IMR-90 (cell line): ENCODE measurements around the gene RSBN1. TPM values are rescaled to one million over a fixed set of nuclear protein-coding genes. Genes with fewer than 3 reads are reported as not detected.

Experiments
- ATAC-seq: fragments of 200-7000 bp; cut with Tn5 transposase; 2 replicates; pipeline ENCODE4 v1.9.1; 2020; ENCODE audit warnings: low read depth, mild to moderate bottlenecking, moderate library complexity
- BruUV-seq: library from RNA; stranded (reverse); fragments of 400-500 nt; replicated peaks from 2 replicates; lab custom pipeline; 2021; lab: Mats Ljungman, UMichigan
- CTCF ChIA-PET: fragments of 300-600 bp; formaldehyde crosslinking; extraction: SDS; loops from one replicate; lab custom pipeline; 2021; ENCODE audit warnings: antibody characterized with exemption; lab: Yijun Ruan, JAX
- POLR2A ChIA-PET: fragments of 300-600 bp; sonication (Branson Sonifier 250); formaldehyde crosslinking; loops from one replicate; lab custom pipeline; 2022; ENCODE audit warnings: antibody characterized with exemption; ENCODE audit not compliant: unreplicated experiment; lab: Charles Lee
- DNase-seq: peaks from one replicate; pipeline ENCODE4 v3.0.0; 2013
- H2AFZ ChIP-seq: replicated peaks from 2 replicates; pipeline ENCODE3; 2013; ENCODE audit warnings: low read length, mild to moderate bottlenecking; ENCODE audit not compliant: poor library complexity
- H2AK5ac ChIP-seq: 2 replicates; pipeline ENCODE4 v1.6.1; 2013; ENCODE audit warnings: low read depth, low read length, inconsistent platforms
- H2AK9ac ChIP-seq: replicated peaks from 2 replicates; pipeline ENCODE3; 2013; ENCODE audit warnings: mild to moderate bottlenecking, low read depth, low read length, moderate library complexity; ENCODE audit not compliant: poor library complexity
- H2BK120ac ChIP-seq: 2 replicates; pipeline ENCODE4 v1.6.1; 2013; ENCODE audit warnings: low read depth, low read length, inconsistent platforms
- H2BK15ac ChIP-seq: 3 replicates; pipeline ENCODE4 v1.6.1; 2013; ENCODE audit warnings: low read depth, low read length, inconsistent platforms
- H2BK20ac ChIP-seq: 2 replicates; pipeline ENCODE4 v1.6.1; 2013; ENCODE audit warnings: low read depth, mild to moderate bottlenecking, inconsistent platforms, low read length, moderate library complexity
- H2BK5ac ChIP-seq: 2 replicates; pipeline ENCODE4 v1.6.1; 2013; ENCODE audit warnings: mild to moderate bottlenecking, low read depth, low read length, inconsistent platforms; ENCODE audit not compliant: poor library complexity, severe bottlenecking
- H3K14ac ChIP-seq: replicated peaks from 2 replicates; pipeline ENCODE4 v1.6.1; 2013; ENCODE audit warnings: low read depth, low read length, inconsistent platforms
- H3K18ac ChIP-seq: 2 replicates; pipeline ENCODE4 v1.6.1; 2013; ENCODE audit warnings: low read depth, low read length, control low read depth
- H3K23ac ChIP-seq: 2 replicates; pipeline ENCODE4 v1.6.1; 2013; ENCODE audit warnings: low read depth, low read length, inconsistent platforms
- H3K27ac ChIP-seq: 2 replicates; pipeline ENCODE4 v1.5.1; 2013; ENCODE audit warnings: mild to moderate bottlenecking, control low read depth, low read length; ENCODE audit not compliant: insufficient read depth
- H3K27me3 ChIP-seq: 2 replicates; pipeline ENCODE4 v1.6.1; 2013; ENCODE audit warnings: low read length; ENCODE audit not compliant: control insufficient read depth, insufficient read depth
- H3K36me3 ChIP-seq: 2 replicates; pipeline ENCODE4 v1.6.1; 2013; ENCODE audit warnings: low read length, mixed read lengths; ENCODE audit not compliant: control insufficient read depth, insufficient read depth
- H3K4ac ChIP-seq: 2 replicates; pipeline ENCODE4 v1.6.1; 2013; ENCODE audit warnings: low read depth, low read length, inconsistent platforms
- H3K4me1 ChIP-seq: 2 replicates; pipeline ENCODE4 v1.6.1; 2013; ENCODE audit warnings: low read length, mixed read lengths; ENCODE audit not compliant: control insufficient read depth, insufficient read depth
- H3K4me2 ChIP-seq: 2 replicates; pipeline ENCODE4 v1.6.1; 2013; ENCODE audit warnings: low read depth, mild to moderate bottlenecking, control low read depth, low read length, moderate library complexity
- H3K4me3 ChIP-seq: 2 replicates; pipeline ENCODE4 v1.5.1; 2013; ENCODE audit warnings: low read depth, mild to moderate bottlenecking, control low read depth, low read length, moderate library complexity; ENCODE audit not compliant: insufficient read depth
- H3K56ac ChIP-seq: 2 replicates; pipeline ENCODE4 v1.6.1; 2013; ENCODE audit warnings: low read length, inconsistent platforms; ENCODE audit not compliant: insufficient read depth; ENCODE audit errors: extremely low read depth
- H3K79me1 ChIP-seq, 2 experiments: 2 replicates each; pipeline ENCODE4 v1.6.1; 2013; ENCODE audit warnings: low read length in 2 of 2, inconsistent platforms in 1 of 2, low read depth in 1 of 2
- H3K9ac ChIP-seq: 2 replicates; pipeline ENCODE4 v1.6.1; 2013; ENCODE audit warnings: low read depth, low read length, control low read depth
- H3K9me1 ChIP-seq: 2 replicates; pipeline ENCODE4 v1.6.1; 2013; ENCODE audit warnings: low read length, inconsistent platforms; ENCODE audit not compliant: insufficient read depth
- H3K9me3 ChIP-seq: 2 replicates; pipeline ENCODE4 v1.6.1; 2013; ENCODE audit warnings: low read length; ENCODE audit not compliant: control insufficient read depth, insufficient read depth
- H4K20me1 ChIP-seq: 2 replicates; pipeline ENCODE4 v1.6.1; 2013; ENCODE audit warnings: low read length, inconsistent platforms; ENCODE audit not compliant: insufficient read depth
- H4K5ac ChIP-seq: 2 replicates; pipeline ENCODE4 v1.6.1; 2013; ENCODE audit warnings: mild to moderate bottlenecking, low read depth, low read length, control low read depth
- H4K8ac ChIP-seq, 2 experiments: 2 replicates each; pipeline ENCODE4 v1.6.1; 2013; ENCODE audit warnings: low read depth in 2 of 2, low read length in 2 of 2, control low read depth in 1 of 2, inconsistent platforms in 1 of 2
- H4K91ac ChIP-seq: 2 replicates; pipeline ENCODE4 v1.6.1; 2013; ENCODE audit warnings: low read depth, low read length, inconsistent platforms; ENCODE audit not compliant: insufficient read depth
- CEBPB ChIP-seq: IDR thresholded peaks from 2 replicates; pipeline ENCODE4 v1.6.1; 2012; ENCODE audit warnings: low read depth, low read length, improper control_type of control experiment
- MAFK ChIP-seq: IDR thresholded peaks from 2 replicates; pipeline ENCODE4 v1.6.1; 2012; ENCODE audit warnings: low read depth, low read length, improper control_type of control experiment
- MAZ ChIP-seq: IDR thresholded peaks from 2 replicates; pipeline ENCODE4 v1.6.1; 2012; ENCODE audit warnings: low read depth, mild to moderate bottlenecking, low read length, improper control_type of control experiment, moderate library complexity, borderline replicate concordance
- USF2 ChIP-seq: fragments of 150-350 bp; IDR thresholded peaks from 2 replicates; pipeline ENCODE4 v1.6.1; 2017; ENCODE audit warnings: mild to moderate bottlenecking, antibody characterized with exemption, low read length, low read depth
- WGBS, 2 experiments: methylation state at CpG; one replicate each; pipeline versions ENCODE4 v1.1.5 to v1.1.7; 2013; ENCODE audit warnings: missing lambda C conversion rate in 2 of 2; ENCODE audit not compliant: insufficient read length in 1 of 2; ENCODE audit errors: extremely low coverage in 2 of 2; 5-methylcytosine and 5-hydroxymethylcytosine counted together
- dilution Hi-C: fragments of 300-500 bp; cut with HindIII; formaldehyde crosslinking; loops from one replicate; pipeline ENCODE4 v1.14.3; 2018; ENCODE audit warnings: low sequenced_read_pairs; ENCODE audit not compliant: unreplicated experiment
- in situ Hi-C: fragments of 300-500 bp; cut with MboI; formaldehyde crosslinking; loops from 3 replicates; pipeline ENCODE4 v1.14.3; 2019; ENCODE audit warnings: low sequenced_read_pairs, inconsistent platforms, mixed read lengths
- intact Hi-C: fragments of 100-400 bp; cut with micrococcal nuclease; formaldehyde crosslinking; loops from 2 replicates; pipeline ENCODE4 v1.10.0; 2022
- polyA plus RNA-seq, 3 experiments: library from polyadenylated mRNA; depleted of rRNA; stranded (reverse); fragments of >200 nt; gene quantifications; 2 replicates each; pipeline ENCODE4 v1.2.3, GENCODE V29; 2012; ENCODE audit warnings: low replicate concordance in 1 of 3
- total RNA-seq: library from RNA; depleted of rRNA; stranded (reverse); fragments of >200 nt; gene quantifications from 2 replicates; pipeline ENCODE4 v1.2.3, GENCODE V29; 2012

Gene RSBN1
- total and polyA plus RNA-seq, 2 of the 4 experiments (the other 2 are of a cell fraction) = 5.3 to 11.7 TPM

- Histone ChIP-seq H3K4me3 (no peak overlapping the region), H3K4me2 (no peak overlapping the region), H4K91ac (no peak overlapping the region), H3K9me3 (no peaks in the 10 kb centered on the region), H2AK5ac (no peak overlapping the region), H3K9me1 (peaks cover 11% of the 10 kb centered on the region), H2AK9ac (no peak overlapping the region), H4K20me1 (peaks cover 15% of the 10 kb centered on the region; the same call in 1 of the 2 replicates), H2BK120ac (no peak overlapping the region), H3K79me1 (peaks cover 52 to 73% of the 10 kb centered on the region in 2 experiments), H4K5ac (no peak overlapping the region), H2BK5ac (no peak overlapping the region), H3K4me1 (peaks cover 12% of the 10 kb centered on the region), H2BK20ac (no peak overlapping the region), H3K56ac (no peak overlapping the region), H3K18ac (no peak overlapping the region), H3K27me3 (no peaks in the 10 kb centered on the region), H3K9ac (no peak overlapping the region), H3K23ac (no peak overlapping the region), H3K27ac (no peak overlapping the region), H2BK15ac (no peak overlapping the region), H3K4ac (no peak overlapping the region), H2AFZ (no peak overlapping the region), H4K8ac (no peak overlapping the region), H3K36me3 (peaks cover 4% of the 10 kb centered on the region), H3K14ac (no peak overlapping the region)
- whole genome bisulfite sequencing, 2 experiments = no CpG with 5 or more reads among the region's 3 CpGs
- TF ChIP-seq MAZ (no peak), CEBPB (peak; percentile 88), USF2 (no peak), MAFK (no peak)
- ChIA-PET CTCF (no interaction called here), POLR2A (no interaction called here)
- in situ Hi-C loops = no loop called here
- intact Hi-C loops = no loop called here
- ATAC-seq (no peak), DNase-seq (no peak)
- BruUV-seq = no TSS peak
- dilution Hi-C loops = no loop called here
These were observed 23.5 kb downstream of the RSBN1 start for GRCh38 chr1:113788802-113789201.
